ENCODE results near the gene PET100.

Gene PET100

GRCh38 chr19:7612282-7613274 lies 17.0 kb upstream of the PET100 start:
- DNase-seq: no peak

GRCh38 chr19:7614859-7615741 lies 14.5 kb upstream of the PET100 start:
- no peak for DNase-seq

- DNase-seq: no peak
These were observed 12.4 kb upstream of the PET100 start for GRCh38 chr19:7617172-7617571.

- DNase-seq: no peak
These were observed 11.9 kb upstream of the PET100 start for GRCh38 chr19:7617735-7618134.

- no peak for DNase-seq
These were observed 11.2 kb upstream of the PET100 start for GRCh38 chr19:7618348-7618747.

GRCh38 chr19:7618771-7619510 lies 10.7 kb upstream of the PET100 start:
- no peak for DNase-seq

- no peak for DNase-seq
These were observed 9.7 kb upstream of the PET100 start for GRCh38 chr19:7619671-7620441.

GRCh38 chr19:7620442-7621412 lies 8.9 kb upstream of the PET100 start:
- no peak for DNase-seq

- DNase-seq: no peak
These were observed 6.5 kb upstream of the PET100 start for GRCh38 chr19:7622933-7623685.

GRCh38 chr19:7623725-7624603 lies 5.6 kb upstream of the PET100 start:
- DNase-seq: no peak

- DNase-seq: no peak
These were observed 4.8 kb upstream of the PET100 start for GRCh38 chr19:7624810-7625209.

GRCh38 chr19:7625763-7626372 lies 3.7 kb upstream of the PET100 start:
- no peak for DNase-seq

GRCh38 chr19:7627166-7627565 lies 2.4 kb upstream of the PET100 start:
- DNase-seq: no peak

- DNase-seq: no peak
These were observed 843 bp upstream of the PET100 start for GRCh38 chr19:7628589-7629311.

- no peak for DNase-seq
These were observed 2.0 kb downstream of the PET100 start for GRCh38 chr19:7631577-7631976.

- DNase-seq: no peak
These were observed 3.0 kb downstream of the PET100 start for GRCh38 chr19:7632340-7633203.

GRCh38 chr19:7633698-7634097 lies 4.1 kb downstream of the PET100 start, which contains the start of gene PCP2:
Gene PCP2 (minus strand): TSS chr19:7633719. CDS start chr19:7633457, 262 bp downstream.
- DNase-seq: no peak
